HG02678 (cell line): ENCODE results near the gene GAS2.
A peak's percentile ranks its signal among the peaks of the same experiment; 100 is the strongest.

Experiments used
- ATAC-seq: cut with Tn5 transposase; IDR thresholded peaks from one replicate; pipeline ENCODE4 v1.9.1; 2021; ENCODE audit warnings: mild to moderate bottlenecking, moderate library complexity; ENCODE audit not compliant: unreplicated experiment

GAS2 gene

GRCh38 chr11:22723274-22723673, 56.9 kb downstream of the GAS2 start:
- no peak for ATAC-seq

GRCh38 chr11:22725079-22725478, 58.7 kb downstream of the GAS2 start:
- no peak for ATAC-seq

GRCh38 chr11:22728600-22729389, 62.4 kb downstream of the GAS2 start:
- no peak for ATAC-seq

GRCh38 chr11:22730319-22730718, 63.9 kb downstream of the GAS2 start:
- ATAC-seq = peak; percentile 63

DNA sequence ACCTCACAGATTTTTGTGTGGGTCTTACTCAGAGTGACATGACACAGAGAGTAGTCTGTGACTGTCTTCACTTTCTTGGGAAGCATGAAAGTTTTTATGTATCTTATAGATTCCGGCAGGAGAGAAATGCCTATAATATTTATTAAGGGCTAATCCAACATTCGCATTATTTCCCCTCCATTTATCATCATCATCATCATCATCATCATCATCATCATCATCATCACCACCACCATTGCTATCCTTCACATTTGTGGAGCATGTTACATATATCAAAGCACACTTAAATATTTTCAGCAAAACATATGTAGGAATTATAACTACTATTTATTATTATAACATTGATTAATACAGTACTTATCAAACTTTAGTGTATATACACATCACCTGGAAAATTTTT, 66.2 kb downstream of the GAS2 start:
- ATAC-seq = no peak

GRCh38 chr11:22733475-22734248, 67.3 kb downstream of the GAS2 start:
- ATAC-seq = no peak

DNA sequence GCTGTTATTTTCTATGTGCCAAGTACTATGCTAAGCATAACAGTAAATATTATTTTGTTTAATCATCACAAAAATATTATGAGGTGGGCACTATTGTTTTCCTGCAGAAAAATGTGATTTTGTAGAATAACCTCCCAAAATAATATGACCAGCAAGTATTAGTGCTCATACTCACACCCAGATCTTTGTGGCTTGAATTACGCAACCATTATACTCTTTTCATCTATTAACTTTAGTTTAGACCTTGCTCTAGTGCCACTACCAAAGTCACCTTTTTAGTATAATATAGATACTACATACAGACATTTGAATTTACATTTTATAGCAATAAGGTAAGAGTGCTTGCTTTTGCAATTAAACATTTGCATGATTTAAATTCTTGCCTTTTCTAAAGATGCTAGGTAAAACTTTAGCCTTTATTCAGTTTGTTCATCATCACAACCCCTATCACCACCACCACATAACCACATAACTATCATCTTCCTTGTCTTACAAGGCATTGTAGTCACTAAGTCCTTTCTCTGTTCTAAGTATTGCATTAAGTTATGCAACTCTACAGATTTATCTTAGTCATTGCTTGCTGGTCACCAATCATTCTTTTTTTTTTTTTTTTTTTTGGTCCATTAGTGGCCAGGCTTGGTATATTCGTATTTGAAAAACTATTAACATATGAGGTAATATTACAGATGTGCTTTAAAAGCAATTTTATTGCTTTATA, 68.4 kb downstream of the GAS2 start:
- ATAC-seq = no peak

DNA sequence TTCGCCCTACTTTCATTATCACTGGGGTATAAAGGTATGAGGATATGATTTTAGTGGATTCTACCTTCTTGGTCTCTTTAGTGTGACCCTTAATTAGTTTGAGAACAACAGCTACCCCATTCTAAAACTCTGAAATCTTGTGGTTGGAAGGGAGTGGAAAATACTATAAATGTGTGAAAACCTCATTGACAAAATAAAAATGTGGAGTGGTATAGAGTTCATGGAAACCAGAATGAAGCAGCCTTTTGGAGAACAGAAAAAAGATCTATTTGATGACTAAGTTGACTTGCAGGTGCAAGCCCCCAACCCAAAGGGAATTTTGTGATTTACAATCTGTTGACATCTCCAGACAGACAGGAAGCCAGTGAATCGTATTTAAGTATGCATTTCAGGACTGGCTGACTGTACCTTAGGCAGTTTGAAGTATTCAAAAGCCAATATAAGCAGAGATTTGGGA, 75.8 kb downstream of the GAS2 start:
- no peak for ATAC-seq

GRCh38 chr11:22749536-22749935, 83.1 kb downstream of the GAS2 start:
- no peak for ATAC-seq

GRCh38 chr11:22752908-22753310, 86.5 kb downstream of the GAS2 start:
- ATAC-seq = no peak

DNA sequence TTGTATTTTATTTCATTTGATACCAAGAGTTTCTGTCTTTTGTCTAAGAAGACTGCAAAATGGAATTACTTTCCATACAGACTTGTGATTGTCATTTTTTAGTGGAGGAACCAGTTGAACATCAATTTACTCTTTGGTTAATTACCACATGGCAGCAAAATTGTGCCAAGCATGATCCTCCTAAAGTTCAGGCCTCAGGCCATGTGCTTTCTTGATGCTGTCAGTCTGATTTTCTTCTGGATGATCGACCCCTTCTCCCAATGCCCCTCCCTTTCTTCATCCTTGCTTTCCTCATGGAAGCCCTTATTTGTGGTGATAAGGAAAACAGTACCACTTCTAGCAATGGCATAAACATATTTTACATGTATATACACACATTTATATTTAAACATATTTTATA, 87.0 kb downstream of the GAS2 start:
- ATAC-seq = no peak

DNA sequence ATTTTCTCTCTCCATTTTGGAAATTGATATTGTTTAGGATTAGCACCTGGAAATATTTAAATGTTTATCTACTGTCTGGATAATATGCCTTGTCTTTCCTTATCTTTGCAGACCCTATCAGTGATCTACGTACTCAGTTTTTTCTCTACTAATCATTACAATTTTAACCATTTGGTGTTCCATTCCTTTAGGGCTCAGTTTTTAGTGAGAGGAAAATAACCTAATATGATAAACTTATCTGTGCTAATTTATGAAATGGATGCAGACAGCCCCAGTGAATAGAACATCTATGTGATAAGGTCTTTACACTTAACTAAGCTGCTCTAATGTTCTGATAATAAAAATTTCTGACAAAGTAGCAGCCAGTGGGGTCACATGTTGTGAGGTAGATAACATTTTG, 94.7 kb downstream of the GAS2 start:
- ATAC-seq = no peak

DNA sequence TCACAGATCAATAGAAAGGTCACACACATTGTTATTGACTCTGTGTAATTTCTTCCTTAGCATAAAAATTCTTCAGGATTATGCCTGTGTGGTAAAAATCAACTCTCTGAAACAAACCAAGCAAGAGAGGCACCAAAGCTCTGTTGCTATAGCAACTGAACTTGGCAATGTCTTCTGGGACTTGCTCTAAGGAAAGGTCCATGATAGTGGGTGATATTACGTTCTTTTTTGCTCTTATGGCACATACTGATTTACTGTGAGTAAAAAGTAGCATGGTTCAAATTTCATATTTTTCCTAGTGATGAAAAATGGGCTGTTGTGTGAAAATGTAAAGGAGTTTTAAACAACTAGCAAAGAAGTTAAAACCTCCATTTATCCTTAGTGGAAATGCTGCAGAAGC, 96.8 kb downstream of the GAS2 start:
- no peak for ATAC-seq

DNA sequence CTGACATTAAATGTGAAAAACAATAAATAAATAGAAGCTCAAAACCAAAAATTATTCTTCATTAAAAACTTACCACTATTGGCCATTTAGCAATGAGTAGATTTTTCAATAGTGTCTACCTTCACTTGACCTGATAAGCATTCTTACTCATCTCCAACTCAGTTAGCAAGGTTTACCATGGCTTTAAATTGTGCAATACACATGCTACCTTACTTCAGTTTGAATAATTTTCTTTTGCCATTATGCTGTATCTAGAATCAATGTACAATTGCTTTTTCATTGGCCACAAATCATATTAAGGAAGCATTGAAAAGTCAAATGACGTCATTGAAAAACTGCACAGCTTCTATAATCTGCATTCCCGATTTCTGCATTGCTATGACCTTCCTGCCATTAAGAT, 98.3 kb downstream of the GAS2 start:
- no peak for ATAC-seq

GRCh38 chr11:22768281-22768680, 101.9 kb downstream of the GAS2 start:
- no peak for ATAC-seq

DNA sequence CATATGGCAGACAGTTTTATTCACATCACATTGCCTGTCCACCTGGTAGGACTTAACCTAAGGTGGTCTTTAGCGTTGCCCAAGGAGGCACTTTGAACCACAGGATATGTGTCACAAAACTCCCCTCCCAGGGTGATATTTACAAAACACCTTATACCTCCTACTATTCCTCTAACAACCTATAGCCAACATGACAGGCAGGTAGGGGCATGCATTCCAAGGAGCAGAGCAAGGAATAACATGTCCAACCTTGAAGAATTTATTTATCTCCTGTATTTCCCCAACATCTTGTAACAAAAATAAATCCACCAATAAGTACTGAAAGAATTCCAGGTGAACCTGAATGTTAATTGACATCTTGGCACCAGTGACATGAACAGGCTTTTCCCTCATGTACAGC, 102.7 kb downstream of the GAS2 start:
- no peak for ATAC-seq

DNA sequence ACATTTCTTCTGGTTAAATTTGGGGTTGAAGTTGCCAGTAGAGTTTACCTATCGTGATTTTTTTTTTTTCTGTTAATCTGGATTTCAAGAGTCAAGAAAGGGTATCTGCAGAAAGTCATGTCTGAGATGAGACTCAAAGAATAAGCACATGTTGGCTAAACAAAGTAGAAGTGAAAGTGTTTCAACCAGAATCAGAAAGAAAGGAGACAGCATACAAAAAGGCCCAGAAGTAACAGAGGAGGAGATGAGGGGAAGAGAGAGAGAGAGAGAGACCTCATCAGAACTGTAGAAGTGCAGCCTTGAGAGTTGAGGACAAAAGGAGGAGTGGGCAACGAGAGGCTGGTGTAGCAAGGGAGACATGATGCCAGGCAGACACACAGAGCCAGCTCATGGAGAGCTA, 108.3 kb downstream of the GAS2 start:
- ATAC-seq = peak; percentile 67

DNA sequence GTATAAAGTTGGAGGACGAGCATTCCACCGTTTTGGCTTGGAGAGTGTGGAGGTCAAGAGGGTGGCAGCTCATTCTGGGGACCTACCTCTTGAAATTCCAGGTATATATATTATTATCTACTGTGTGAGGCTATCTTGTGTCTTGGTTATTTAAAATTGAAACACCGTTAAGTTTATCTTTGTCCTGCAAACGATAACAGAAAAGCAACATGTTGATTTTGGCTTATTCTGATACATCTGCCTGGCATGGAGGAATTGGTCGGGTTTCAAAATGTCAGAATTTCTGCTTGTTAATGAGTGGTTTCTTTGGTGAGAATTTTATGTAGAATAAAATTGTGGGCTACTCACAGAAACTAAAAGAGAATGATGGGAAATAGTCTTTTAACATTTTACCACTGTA, 108.8 kb downstream of the GAS2 start:
- no peak for ATAC-seq

GRCh38 chr11:22778642-22779041, 112.2 kb downstream of the GAS2 start:
- no peak for ATAC-seq

GRCh38 chr11:22779850-22780249, 113.4 kb downstream of the GAS2 start:
- no peak for ATAC-seq

DNA sequence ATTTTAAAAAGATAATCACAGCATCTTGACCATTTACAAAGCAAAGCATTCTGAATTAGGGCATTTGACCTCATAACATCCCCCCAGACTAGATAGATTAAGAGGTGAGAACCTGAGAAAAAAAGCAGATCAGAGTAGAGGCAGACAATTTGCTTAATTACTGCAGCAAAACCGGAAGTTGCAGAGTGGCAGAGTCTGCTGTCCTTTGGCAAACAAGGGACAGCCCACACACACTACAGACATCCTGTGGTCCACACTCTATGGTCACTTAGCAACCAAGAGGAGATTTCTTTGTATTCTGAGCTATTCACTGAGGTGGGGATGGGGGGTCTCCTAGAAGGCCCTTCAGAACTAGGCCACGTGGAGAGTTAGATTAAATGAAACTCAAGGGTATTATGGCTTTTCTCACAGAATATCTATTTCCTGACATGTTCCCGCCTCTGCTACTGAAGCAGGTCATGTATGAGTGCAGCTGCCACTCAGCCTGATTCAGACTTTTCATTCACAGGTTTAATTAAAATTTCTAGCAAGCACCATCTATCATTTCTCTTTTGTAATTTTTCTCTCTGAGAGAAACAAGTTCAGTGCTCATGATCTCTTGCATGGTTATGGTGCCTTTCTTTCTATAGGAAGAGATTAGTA, 114.7 kb downstream of the GAS2 start:
- ATAC-seq = peak; percentile 90
